DLD1 (cell line): Measurements from ENCODE around the gene LALBA.
"Not testable (repeated sequence)": the region's sequence is repeated elsewhere in the genome, so short reads cannot be mapped to it uniquely, and the experiment has no call there.

Source experiments
- in situ Hi-C: cut with HindIII; loops from 2 replicates; pipeline ENCODE4 v1.10.0; 2017; ENCODE audit warnings: low sequenced_read_pairs

Gene LALBA

DNA sequence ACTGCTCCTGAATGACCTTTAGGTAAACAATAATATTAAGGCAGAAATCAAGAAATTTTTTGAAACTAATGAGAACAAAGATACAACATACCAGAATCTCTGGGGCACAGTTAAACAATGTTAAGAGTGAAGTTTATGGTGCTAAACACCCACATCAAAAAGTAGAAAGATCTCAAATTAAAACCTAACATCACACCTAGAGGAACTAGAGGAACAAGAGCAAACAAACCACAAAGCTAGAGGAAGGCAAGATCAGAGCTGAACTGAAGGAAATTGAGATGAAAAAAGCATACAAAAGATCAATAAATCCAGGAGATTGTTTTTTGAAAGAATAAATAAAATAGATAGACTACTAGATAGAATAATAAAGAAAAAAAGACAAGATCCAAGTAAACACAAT lies 37.2 kb downstream of the LALBA start:
- in situ Hi-C loops: no loop called here

DNA sequence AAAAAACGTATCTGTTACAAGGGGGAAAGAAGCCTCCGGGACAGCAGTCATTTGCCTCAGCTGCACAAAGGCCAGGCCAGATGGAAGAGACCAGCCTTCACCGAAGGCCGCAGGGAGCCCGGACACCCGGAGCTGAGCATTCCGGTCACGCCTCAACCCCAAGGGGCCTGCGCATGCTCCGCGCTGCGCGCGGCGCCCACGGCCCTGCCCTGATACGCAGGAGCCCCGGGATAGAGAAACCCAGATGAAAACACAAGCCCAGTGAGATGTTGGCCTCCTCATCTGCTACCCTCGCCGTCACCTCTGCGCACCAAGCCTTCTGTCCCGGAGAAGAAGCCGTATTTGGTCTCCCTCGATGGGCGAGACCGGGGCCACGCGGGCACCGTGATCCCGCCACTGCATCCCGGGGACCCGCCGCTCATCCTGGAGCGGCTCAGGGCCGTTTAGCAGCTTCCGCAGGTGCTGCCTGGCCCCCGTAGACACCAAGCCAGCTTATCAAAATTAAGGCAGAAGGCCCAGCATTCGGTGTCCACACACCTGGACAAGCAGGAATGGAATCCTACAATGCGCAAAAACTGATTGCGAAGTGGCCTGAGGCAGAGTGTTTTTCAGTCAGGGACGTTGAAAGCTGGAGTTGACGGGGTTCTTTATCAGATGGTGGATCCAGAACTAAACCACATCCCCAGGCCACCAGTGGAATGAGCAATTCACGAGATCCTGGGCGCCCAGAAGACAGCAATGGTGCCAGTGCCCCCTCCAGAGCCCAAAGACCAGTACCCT lies 41.8 kb downstream of the LALBA start:
- in situ Hi-C loops: no loop called here

DNA sequence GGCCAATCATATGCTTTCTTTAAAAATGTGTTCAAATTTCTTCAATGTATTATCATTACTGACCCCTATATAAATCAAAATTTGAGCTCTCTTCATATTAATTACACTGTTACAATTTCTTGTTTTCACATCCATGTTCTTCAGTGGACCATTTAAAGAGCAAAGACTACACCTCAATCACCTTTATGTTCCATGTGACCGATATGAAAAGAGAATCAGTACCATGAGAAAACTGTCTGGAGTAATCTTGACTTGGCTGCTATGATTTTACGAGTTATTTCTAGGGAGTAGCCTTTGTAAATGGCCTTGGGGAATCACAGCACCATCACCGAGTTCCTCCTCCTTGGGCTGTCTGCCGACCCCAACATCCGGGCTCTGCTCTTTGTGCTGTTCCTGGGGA lies 44.5 kb downstream of the LALBA start, which contains the start of gene OR8S1:
Gene OR8S1, plus strand, starts transcription at position 301 of the 400 bp plus-strand sequence. Its CDS starts 0 bp downstream, at position 301.
- in situ Hi-C loops: no loop called here

DNA sequence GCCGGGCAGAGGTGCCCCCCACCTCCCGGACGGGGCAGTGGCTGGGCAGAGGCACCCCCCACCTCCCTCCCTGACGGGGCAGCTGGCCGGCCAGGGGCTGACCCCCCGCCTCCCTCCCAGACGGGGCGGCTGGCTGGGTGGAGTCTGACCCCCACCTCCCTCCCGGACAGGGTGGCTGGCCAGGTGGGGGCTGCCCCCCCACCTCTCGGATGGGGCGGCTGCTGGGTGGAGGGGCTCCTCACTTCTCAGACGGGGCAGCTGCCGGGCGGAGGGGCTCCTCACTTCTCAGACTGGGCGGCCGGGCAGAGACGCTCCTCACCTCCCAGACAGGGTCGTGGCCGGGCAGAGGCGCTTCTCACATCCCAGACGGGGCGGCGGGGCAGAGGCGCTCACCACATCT lies 49.5 kb downstream of the LALBA start:
- in situ Hi-C loops: not testable (repeated sequence)
